ENCODE measurements around the gene NREP.
A peak's percentile ranks its signal among the peaks of the same experiment; 100 is the strongest.

NREP gene

DNA sequence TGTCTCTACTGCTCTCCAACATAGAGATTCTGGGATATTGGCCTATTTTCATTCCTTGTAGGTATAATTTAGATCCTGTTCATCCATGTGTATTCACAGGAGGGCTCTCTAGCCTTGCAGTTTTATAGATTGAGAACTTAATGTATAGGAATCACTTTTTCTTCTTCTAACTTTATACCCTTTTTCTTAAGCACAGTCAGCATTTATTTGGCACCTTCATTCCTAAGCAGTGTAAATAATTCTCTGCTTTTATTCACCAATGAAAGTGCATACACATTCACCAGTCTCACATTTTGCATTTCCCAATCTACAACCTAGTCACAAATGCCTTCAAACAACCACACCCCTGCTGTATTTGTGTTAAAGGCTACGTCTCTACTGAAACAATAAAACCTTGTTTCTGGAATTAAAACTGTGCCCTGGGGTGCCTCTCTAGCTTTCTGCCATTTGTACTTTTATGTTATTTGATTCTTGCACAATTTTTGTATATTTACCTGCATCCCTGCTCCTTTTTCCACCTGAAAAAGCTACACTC is 49.3 kb downstream of the NREP start:
- TF ChIP-seq, protein P1, sequence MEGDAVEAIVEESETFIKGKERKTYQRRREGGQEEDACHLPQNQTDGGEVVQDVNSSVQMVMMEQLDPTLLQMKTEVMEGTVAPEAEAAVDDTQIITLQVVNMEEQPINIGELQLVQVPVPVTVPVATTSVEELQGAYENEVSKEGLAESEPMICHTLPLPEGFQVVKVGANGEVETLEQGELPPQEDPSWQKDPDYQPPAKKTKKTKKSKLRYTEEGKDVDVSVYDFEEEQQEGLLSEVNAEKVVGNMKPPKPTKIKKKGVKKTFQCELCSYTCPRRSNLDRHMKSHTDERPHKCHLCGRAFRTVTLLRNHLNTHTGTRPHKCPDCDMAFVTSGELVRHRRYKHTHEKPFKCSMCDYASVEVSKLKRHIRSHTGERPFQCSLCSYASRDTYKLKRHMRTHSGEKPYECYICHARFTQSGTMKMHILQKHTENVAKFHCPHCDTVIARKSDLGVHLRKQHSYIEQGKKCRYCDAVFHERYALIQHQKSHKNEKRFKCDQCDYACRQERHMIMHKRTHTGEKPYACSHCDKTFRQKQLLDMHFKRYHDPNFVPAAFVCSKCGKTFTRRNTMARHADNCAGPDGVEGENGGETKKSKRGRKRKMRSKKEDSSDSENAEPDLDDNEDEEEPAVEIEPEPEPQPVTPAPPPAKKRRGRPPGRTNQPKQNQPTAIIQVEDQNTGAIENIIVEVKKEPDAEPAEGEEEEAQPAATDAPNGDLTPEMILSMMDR (IDR thresholded peaks at IDR 0.05; ENCODE audit: low read depth, low read length): no peak
- DNase-seq (ENCODE audit: extremely low read depth, low read depth): no peak

- no peak for DNase-seq (ENCODE audit: extremely low read depth, low read depth)
- TF ChIP-seq, protein P1 (IDR thresholded peaks at IDR 0.05; ENCODE audit: low read depth, low read length): no peak
Measured at GRCh38 chr5:111706345-111706744, 50.6 kb downstream of the NREP start.

GRCh38 chr5:111704452-111705085 is 52.4 kb downstream of the NREP start:
- TF ChIP-seq, protein P1 (IDR thresholded peaks at IDR 0.05; ENCODE audit: low read depth, low read length): no peak
- no peak for DNase-seq (ENCODE audit: extremely low read depth, low read depth)

DNA sequence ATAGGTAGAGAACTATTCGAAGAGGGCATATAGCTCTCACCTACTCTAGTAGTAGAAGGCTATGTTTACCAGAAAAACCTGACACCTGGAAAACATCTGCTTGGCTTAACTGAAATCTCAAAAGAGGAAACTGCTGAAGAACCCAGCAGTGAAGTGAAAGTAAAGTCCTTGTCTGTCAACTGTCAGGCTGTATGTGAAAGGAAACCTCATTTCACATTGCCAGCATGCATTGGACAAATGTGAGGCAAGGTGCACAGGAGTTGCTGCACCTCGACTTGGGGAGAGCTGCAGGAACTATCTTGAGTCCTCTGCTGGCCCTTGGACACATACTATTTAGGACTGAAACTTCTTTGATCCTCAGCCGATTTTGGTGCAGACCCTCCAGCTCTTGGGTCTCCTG is 53.3 kb downstream of the NREP start:
- TF ChIP-seq, protein P1 (IDR thresholded peaks at IDR 0.05; ENCODE audit: low read depth, low read length): no peak
- no peak for DNase-seq (ENCODE audit: extremely low read depth, low read depth)

- TF ChIP-seq, protein P1 (IDR thresholded peaks at IDR 0.05; ENCODE audit: low read depth, low read length): no peak
Measured at GRCh38 chr5:111699976-111700375, 57.0 kb downstream of the NREP start.

GRCh38 chr5:111699324-111699723 is 57.7 kb downstream of the NREP start:
- TF ChIP-seq, protein P1 (IDR thresholded peaks at IDR 0.05; ENCODE audit: low read depth, low read length): no peak
- no peak for DNase-seq (ENCODE audit: extremely low read depth, low read depth)

More at GRCh38 chr5:111699976-111700375, 57.0 kb downstream of the NREP start:
- no peak for DNase-seq (ENCODE audit: extremely low read depth, low read depth)

GRCh38 chr5:111697881-111698757 is 58.9 kb downstream of the NREP start:
- TF ChIP-seq, protein P1 (IDR thresholded peaks at IDR 0.05; ENCODE audit: low read depth, low read length): peak; percentile 31
- no peak for DNase-seq (ENCODE audit: extremely low read depth, low read depth)
